Esophagus squamous epithelium (tissue), 5 donors: ENCODE results near the gene ANKRD17. TPM values are rescaled to one million over a fixed set of nuclear protein-coding genes. Genes with fewer than 3 reads are reported as not detected.

Source experiments
- DNase-seq: peaks from one replicate; lab custom pipeline; 2025; lab: John Stamatoyannopoulos, UW
- H3K27ac ChIP-seq, 4 donors: fragments of 200-600 bp; sonication (generic); one replicate each; pipeline ENCODE4 v1.5.1; 2016 to 2019; ENCODE audit warnings: mild to moderate bottlenecking in 1 of 4
- H3K27me3 ChIP-seq, 4 donors: fragments of 200-600 bp; sonication (generic); 1 replicate in 3 of 4; 2 replicates in 1 of 4; pipeline versions ENCODE4 v1.5.1 to v1.6.0; 2017 to 2021; ENCODE audit warnings: antibody characterized with exemption in 1 of 4
- H3K36me3 ChIP-seq, 3 donors: fragments of 200-600 bp; sonication (generic); one replicate each; pipeline ENCODE4 v1.5.1; 2016 to 2019
- H3K4me1 ChIP-seq, 3 donors: fragments of 200-600 bp; sonication (generic); one replicate each; pipeline ENCODE4 v1.5.1; 2017 to 2019
- H3K4me3 ChIP-seq, 4 donors: fragments of 200-600 bp; sonication (generic); 1 replicate in 3 of 4; 2 replicates in 1 of 4; pipeline ENCODE4 v1.5.1; 2016 to 2019; ENCODE audit warnings: mild to moderate bottlenecking in 2 of 4, moderate library complexity in 1 of 4
- H3K9me3 ChIP-seq, 3 donors: fragments of 200-600 bp; sonication (generic); one replicate each; pipeline ENCODE4 v1.5.1; 2016 to 2019
- CTCF ChIP-seq, 6 experiments: fragments of 450-650 bp in 4 of 6; fragments of 200-600 bp in 2 of 6; sonication (generic) in 2 of 6; IDR thresholded peaks; one replicate each; pipeline ENCODE4 v1.5.1; 2016 to 2019; ENCODE audit warnings: antibody characterized with exemption in 6 of 6, mild to moderate bottlenecking in 4 of 6, moderate library complexity in 4 of 6
- POLR2A ChIP-seq, 4 donors: fragments of 450-650 bp; IDR thresholded peaks; one replicate each; pipeline ENCODE4 v1.6.1; 2017; ENCODE audit warnings: antibody characterized with exemption in 4 of 4, mild to moderate bottlenecking in 4 of 4, moderate library complexity in 3 of 4
- WGBS, 2 donors: methylation state at CpG; one replicate each; pipeline ENCODE4 v1.1.5; 2018; 5-methylcytosine and 5-hydroxymethylcytosine counted together
- intact Hi-C: fragments of 100-400 bp; cut with DNase I; formaldehyde crosslinking; loops from one replicate; pipeline ENCODE4 v1.15.0; 2022
- total RNA-seq, 4 donors: library from RNA; depleted of rRNA; stranded (reverse); fragments of >200 nt; gene quantifications; one replicate each; pipeline ENCODE4 v1.1.0, GENCODE V29; 2016
- donor health status: DM: yes; HTN: yes; CAD: no.

ANKRD17 gene
- total RNA-seq, 4 donors from 2014 or later: 31.3 to 55.5 (median 47.5) TPM

- no peak for DNase-seq
- no peak overlapping the region for H3K4me3 ChIP-seq
- no peak overlapping the region for H3K27ac ChIP-seq
- H3K9me3 ChIP-seq: no peaks in the 10 kb centered on the region
- TF ChIP-seq CTCF (IDR thresholded peaks at IDR 0.05) (no peak), POLR2A (IDR thresholded peaks at IDR 0.05) (no peak)
- 78 to 87% methylated on average over 2 of the region's 2 CpGs for WGBS, 2 donors
- intact Hi-C loops: no loop called here
- H3K27me3 ChIP-seq: no peaks in the 10 kb centered on the region
- peaks cover 0 to 16% (median 9%) of the 10 kb centered on the region in 3 donors for H3K4me1 ChIP-seq
- H3K36me3 ChIP-seq: no peaks in the 10 kb centered on the region
Measured at GRCh38 chr4:73213916-73214653, 44.5 kb downstream of the ANKRD17 start.

GRCh38 chr4:73212982-73213730, 45.4 kb downstream of the ANKRD17 start:
- TF ChIP-seq POLR2A (IDR thresholded peaks at IDR 0.05) (no peak), CTCF (IDR thresholded peaks at IDR 0.05) (no peak)
- H3K36me3 ChIP-seq: no peaks in the 10 kb centered on the region
- 83 to 85% methylated on average over 1 of the region's 1 CpG for WGBS, 2 donors
- H3K4me3 ChIP-seq: no peak overlapping the region
- intact Hi-C loops: no loop called here
- no peaks in the 10 kb centered on the region for H3K27me3 ChIP-seq
- no peaks in the 10 kb centered on the region for H3K9me3 ChIP-seq
- H3K4me1 ChIP-seq: peaks cover 0 to 24% (median 9%) of the 10 kb centered on the region in 3 donors
- peak overlapping the region in 1 of 4 donors; percentile 9 for H3K27ac ChIP-seq
- no peak for DNase-seq

- no peak for DNase-seq
- Histone ChIP-seq H3K27me3 (no peaks in the 10 kb centered on the region), H3K27ac (no peak overlapping the region), H3K4me3 (no peak overlapping the region), H3K4me1 (peaks cover 0 to 24% (median 9%) of the 10 kb centered on the region in 3 donors), H3K9me3 (no peaks in the 10 kb centered on the region), H3K36me3 (no peaks in the 10 kb centered on the region)
- intact Hi-C loops: no loop called here
- WGBS, 2 donors: 78 to 83% methylated on average over 1 of the region's 1 CpG
- TF ChIP-seq CTCF (IDR thresholded peaks at IDR 0.05): no peak
- TF ChIP-seq POLR2A (IDR thresholded peaks at IDR 0.05): no peak
Measured at GRCh38 chr4:73211968-73212367, 46.6 kb downstream of the ANKRD17 start.

GRCh38 chr4:73208376-73208775, 50.2 kb downstream of the ANKRD17 start:
- intact Hi-C loops: no loop called here
- H3K27ac ChIP-seq: no peak overlapping the region
- no peaks in the 10 kb centered on the region for H3K27me3 ChIP-seq

More at GRCh38 chr4:73208376-73208775, 50.2 kb downstream of the ANKRD17 start:
- no peak for DNase-seq
- no peaks in the 10 kb centered on the region for H3K36me3 ChIP-seq
- H3K4me1 ChIP-seq: peaks cover 0 to 26% (median 0%) of the 10 kb centered on the region in 3 donors
- no peaks in the 10 kb centered on the region for H3K9me3 ChIP-seq
- H3K4me3 ChIP-seq: no peak overlapping the region
- no peak for TF ChIP-seq CTCF (IDR thresholded peaks at IDR 0.05)
- TF ChIP-seq POLR2A (IDR thresholded peaks at IDR 0.05): no peak
